Smooth muscle cell (in vitro differentiated cells): ENCODE measurements around the gene TTC23L. TPM values are rescaled to one million over a fixed set of nuclear protein-coding genes. Genes with fewer than 3 reads are reported as not detected.

Experiments used
- DNase-seq: peaks from one replicate; lab custom pipeline; 2025; ENCODE audit not compliant: unreplicated experiment; lab: John Stamatoyannopoulos, UW
- H2AFZ ChIP-seq: fragments of 200-600 bp; sonication (generic); 2 replicates; pipeline ENCODE4 v1.6.0; 2016; ENCODE audit warnings: antibody characterized with exemption, low read depth, mild to moderate bottlenecking
- H3F3A ChIP-seq: fragments of 200-600 bp; sonication (generic); 2 replicates; pipeline ENCODE4 v1.6.0; 2017; ENCODE audit warnings: antibody characterized with exemption, low read depth
- H3K27ac ChIP-seq: fragments of 200-600 bp; sonication (generic); 2 replicates; pipeline ENCODE4 v1.5.1; 2016; ENCODE audit warnings: low read depth, mild to moderate bottlenecking
- H3K27me3 ChIP-seq: fragments of 200-600 bp; sonication (generic); 2 replicates; pipeline ENCODE4 v1.6.1; 2016; ENCODE audit warnings: low read depth, mild to moderate bottlenecking
- H3K36me3 ChIP-seq: fragments of 200-600 bp; sonication (generic); 2 replicates; pipeline ENCODE4 v1.5.1; 2016; ENCODE audit warnings: low read depth
- H3K4me1 ChIP-seq: fragments of 200-600 bp; sonication (generic); 2 replicates; pipeline ENCODE4 v1.5.1; 2016; ENCODE audit warnings: low read depth
- H3K4me2 ChIP-seq: fragments of 200-600 bp; sonication (generic); 2 replicates; pipeline ENCODE4 v1.6.0; 2016; ENCODE audit warnings: mild to moderate bottlenecking
- H3K4me3 ChIP-seq: fragments of 200-600 bp; sonication (generic); 2 replicates; pipeline ENCODE4 v1.5.1; 2016; ENCODE audit warnings: mild to moderate bottlenecking
- H3K79me2 ChIP-seq: fragments of 200-600 bp; sonication (generic); 2 replicates; pipeline ENCODE4 v1.6.0; 2016; ENCODE audit warnings: low read depth, mild to moderate bottlenecking
- H3K9ac ChIP-seq: fragments of 200-600 bp; sonication (generic); 2 replicates; pipeline ENCODE4 v1.6.0; 2016; ENCODE audit warnings: low read depth
- H3K9me3 ChIP-seq: fragments of 200-600 bp; sonication (generic); replicated peaks from 2 replicates; pipeline ENCODE4 v1.5.1; 2016; ENCODE audit warnings: low read depth
- H4K20me1 ChIP-seq: fragments of 200-600 bp; sonication (generic); 2 replicates; pipeline ENCODE4 v1.6.0; 2016; ENCODE audit warnings: low read depth
- CTCF ChIP-seq: fragments of 200-600 bp; sonication (generic); IDR thresholded peaks from 2 replicates; pipeline ENCODE4 v1.5.1; 2017; ENCODE audit warnings: borderline replicate concordance, mild to moderate bottlenecking, antibody characterized with exemption; ENCODE audit not compliant: insufficient read depth, poor library complexity, severe bottlenecking
- WGBS: methylation state at CpG from one replicate; pipeline ENCODE4 v1.1.7; 2016; ENCODE audit warnings: low lambda C conversion rate; 5-methylcytosine and 5-hydroxymethylcytosine counted together
- polyA plus RNA-seq: library from polyadenylated mRNA; unstranded; fragments of >200 nt; fragmentation: Nextera tagmentation; extraction: Ambion mirVana; gene quantifications from 2 replicates; pipeline ENCODE4 v1.2.1, GENCODE V29; 2016
- total RNA-seq: library from RNA; depleted of rRNA; stranded (reverse); fragments of >200 nt; gene quantifications from 2 replicates; pipeline ENCODE4 v1.2.3, GENCODE V29; 2014

Gene TTC23L
- total and polyA plus RNA-seq, 2 experiments from 2014 or later = 0.04 to 0.08 TPM

- H3F3A ChIP-seq = no peaks in the 10 kb centered on the region
- no peaks in the 10 kb centered on the region for H3K79me2 ChIP-seq
- H2AFZ ChIP-seq = no peak overlapping the region
- H3K4me3 ChIP-seq = no peak overlapping the region
- H3K4me1 ChIP-seq = no peaks in the 10 kb centered on the region
- no peak for DNase-seq
- no peak for TF ChIP-seq CTCF
- H3K9ac ChIP-seq = no peak overlapping the region
- WGBS = 86% methylated on average over 2 of the region's 2 CpGs
- H3K27ac ChIP-seq = no peak overlapping the region
- H3K27me3 ChIP-seq = no peaks in the 10 kb centered on the region
- H3K36me3 ChIP-seq = peaks cover 23% of the 10 kb centered on the region
- H3K4me2 ChIP-seq = no peak overlapping the region
- H4K20me1 ChIP-seq = no peaks in the 10 kb centered on the region
- no peaks in the 10 kb centered on the region for H3K9me3 ChIP-seq
Observed at GRCh38 chr5:34944044-34944443, 105.1 kb downstream of the TTC23L start.

DNA sequence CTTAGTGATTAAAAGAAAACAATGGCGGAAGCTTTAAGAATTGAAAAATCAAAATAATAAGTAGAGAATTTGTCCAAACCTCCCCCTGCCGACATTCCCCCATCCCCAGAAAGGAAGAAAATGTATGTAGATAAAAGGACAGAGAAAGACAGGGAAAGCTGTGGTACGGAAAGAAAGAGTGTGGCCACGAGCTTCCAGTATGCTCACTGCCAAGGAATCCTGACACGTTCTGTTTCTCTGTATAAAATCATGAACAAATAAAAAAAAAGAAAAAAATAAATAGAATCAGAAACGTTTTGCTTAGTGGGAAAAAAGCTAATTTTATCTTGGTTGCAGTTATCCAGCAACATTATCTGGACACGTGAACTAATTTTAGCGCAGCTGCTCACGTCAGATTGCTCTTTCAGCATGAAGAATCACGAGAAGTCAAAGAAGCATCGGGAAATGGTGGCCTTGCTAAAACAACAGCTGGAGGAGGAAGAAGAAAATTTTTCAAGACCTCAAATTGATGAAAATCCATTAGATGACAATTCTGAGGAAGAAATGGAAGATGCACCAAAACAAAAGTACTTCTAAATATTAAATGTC is 105.6 kb downstream of the TTC23L start:
- Histone ChIP-seq H3K4me3 (no peak overlapping the region), H3K4me1 (no peaks in the 10 kb centered on the region), H3K27me3 (no peaks in the 10 kb centered on the region), H3K9me3 (no peaks in the 10 kb centered on the region), H3K79me2 (no peaks in the 10 kb centered on the region), H3K9ac (no peak overlapping the region), H3F3A (no peaks in the 10 kb centered on the region), H2AFZ (no peak overlapping the region), H4K20me1 (no peaks in the 10 kb centered on the region), H3K36me3 (peaks cover 23% of the 10 kb centered on the region), H3K4me2 (no peak overlapping the region), H3K27ac (no peak overlapping the region)
- TF ChIP-seq CTCF = no peak
- whole genome bisulfite sequencing = 91% methylated on average over 11 of the region's 11 CpGs
- DNase-seq = no peak

Other genes with a start within 250 kb of the TTC23L start
- 209 and 211 TPM in 2 replicates for gene RAI14, start 182.8 kb upstream of the TTC23L start, total RNA-seq
- 111 and 113 TPM in 2 replicates for gene RAI14, start 182.8 kb upstream of the TTC23L start, polyA plus RNA-seq
- 14.5 and 33.2 TPM in 2 replicates for gene RAD1, start 76.3 kb downstream of the TTC23L start, total RNA-seq
- 24.1 and 26.4 TPM in 2 replicates for gene RAD1, start 76.3 kb downstream of the TTC23L start, polyA plus RNA-seq
- 38.1 and 39.6 TPM in 2 replicates for gene BRIX1, start 76.5 kb downstream of the TTC23L start, total RNA-seq
- 25.8 and 34.8 TPM in 2 replicates for gene BRIX1, start 76.5 kb downstream of the TTC23L start, polyA plus RNA-seq
- gene DNAJC21, start 90.4 kb downstream of the TTC23L start, total RNA-seq = 24.1 and 27.9 TPM in 2 replicates
- gene DNAJC21, start 90.4 kb downstream of the TTC23L start, polyA plus RNA-seq = 21.8 and 29.1 TPM in 2 replicates
- not detected in 2 replicates for gene AGXT2, start 208.8 kb downstream of the TTC23L start, total RNA-seq
- gene AGXT2, start 208.8 kb downstream of the TTC23L start, polyA plus RNA-seq = not detected in 2 replicates